Bronchial epithelial cell (primary cell): ENCODE measurements around the gene SAXO1. TPM values are rescaled to one million over a fixed set of nuclear protein-coding genes. Genes with fewer than 3 reads are reported as not detected.

Source experiments
- DNase-seq: peaks from one replicate; pipeline ENCODE4 v3.0.0-alpha.2; 2010; ENCODE audit warnings: low read depth
- FAIRE-seq: peaks from 2 replicates; lab custom pipeline; 2011; peaks lifted over from hg19 to GRCh38; lab: Jason Lieb, UNC
- H3K27me3 ChIP-seq: 2 replicates; pipeline ENCODE4 v1.5.1; 2011; ENCODE audit warnings: low read length; ENCODE audit not compliant: control insufficient read depth, insufficient read depth
- H3K36me3 ChIP-seq: 2 replicates; pipeline ENCODE4 v1.5.1; 2011; ENCODE audit warnings: low read length; ENCODE audit not compliant: control insufficient read depth, insufficient read depth
- H3K4me3 ChIP-seq: 2 replicates; pipeline ENCODE4 v1.5.1; 2011; ENCODE audit warnings: mild to moderate bottlenecking, low read depth, low read length, control low read depth
- CTCF ChIP-seq: IDR thresholded peaks from 2 replicates; pipeline ENCODE4 v1.5.1; 2011; ENCODE audit warnings: mild to moderate bottlenecking, moderate library complexity, low read length, control low read depth, inconsistent platforms; ENCODE audit not compliant: insufficient read depth, severe bottlenecking
- total RNA-seq: library from RNA; depleted of rRNA; stranded (reverse); fragments of >200 nt; gene quantifications from 2 replicates; pipeline ENCODE4 v1.2.1, GENCODE V29; 2014

The SAXO1 gene
- total RNA-seq, 1 donor from 2014 or later = not detected

- no peaks in the 10 kb centered on the region for H3K27me3 ChIP-seq
- DNase-seq = no peak
- no peak for TF ChIP-seq CTCF
- no peak overlapping the region for H3K4me3 ChIP-seq
- no peaks in the 10 kb centered on the region for H3K36me3 ChIP-seq
- no peak for FAIRE-seq
These were observed 137.0 kb downstream of the SAXO1 start for GRCh38 chr9:18896004-18896403.

GRCh38 chr9:18893491-18893890 is 139.5 kb downstream of the SAXO1 start:
- H3K36me3 ChIP-seq = no peaks in the 10 kb centered on the region
- DNase-seq (no peak), FAIRE-seq (no peak)
- H3K27me3 ChIP-seq = no peaks in the 10 kb centered on the region
- TF ChIP-seq CTCF = no peak
- H3K4me3 ChIP-seq = no peak overlapping the region

GRCh38 chr9:18893046-18893445 is 140.0 kb downstream of the SAXO1 start:
- FAIRE-seq = no peak
- H3K4me3 ChIP-seq = no peak overlapping the region
- no peak for DNase-seq
- H3K36me3 ChIP-seq = no peaks in the 10 kb centered on the region
- H3K27me3 ChIP-seq = no peaks in the 10 kb centered on the region
- no peak for TF ChIP-seq CTCF

GRCh38 chr9:18891946-18892670 is 140.9 kb downstream of the SAXO1 start:
- H3K27me3 ChIP-seq = no peaks in the 10 kb centered on the region
- H3K4me3 ChIP-seq = no peak overlapping the region
- no peaks in the 10 kb centered on the region for H3K36me3 ChIP-seq
- TF ChIP-seq CTCF = no peak
- DNase-seq = no peak
- FAIRE-seq = no peak

- no peak for FAIRE-seq
- no peaks in the 10 kb centered on the region for H3K36me3 ChIP-seq
- no peak for TF ChIP-seq CTCF
These were observed 142.6 kb downstream of the SAXO1 start for GRCh38 chr9:18890372-18890771.

GRCh38 chr9:18889550-18889949 is 143.5 kb downstream of the SAXO1 start:
- no peak for TF ChIP-seq CTCF
- Histone ChIP-seq H3K27me3 (no peaks in the 10 kb centered on the region), H3K36me3 (no peaks in the 10 kb centered on the region), H3K4me3 (no peak overlapping the region)
- no peak for DNase-seq
- FAIRE-seq = no peak

More at GRCh38 chr9:18890372-18890771, 142.6 kb downstream of the SAXO1 start:
- Histone ChIP-seq H3K4me3 (no peak overlapping the region), H3K27me3 (no peaks in the 10 kb centered on the region)
- peak; percentile 44 for DNase-seq
